Measurements from ENCODE around the gene SUGP2. TPM values are rescaled to one million over a fixed set of nuclear protein-coding genes. Genes with fewer than 3 reads are reported as not detected.

Gene SUGP2
- total RNA-seq, 2 donors from 2014 or later: 44.1 to 55.3 TPM

- no peak overlapping the region for H3K4me3 ChIP-seq
- no peak for DNase-seq
- no peaks in the 10 kb centered on the region for H3K27me3 ChIP-seq
- H3K36me3 ChIP-seq: no peaks in the 10 kb centered on the region
- H3K9ac ChIP-seq (ENCODE audit: low read depth in 2 of 2, low read length in 2 of 2): no peak overlapping the region
- H3K4me1 ChIP-seq: no peaks in the 10 kb centered on the region
- H3K9me3 ChIP-seq: no peaks in the 10 kb centered on the region
- intact Hi-C loops (cut with DNase I): no loop called here
- no peak for TF ChIP-seq CTCF (IDR thresholded peaks at IDR 0.05)
- no peak overlapping the region for H3K27ac ChIP-seq
Measured at GRCh38 chr19:18946335-18946734, 87.0 kb downstream of the SUGP2 start.

GRCh38 chr19:18945297-18945696 lies 88.0 kb downstream of the SUGP2 start:
- intact Hi-C loops (cut with DNase I): no loop called here
- no peaks in the 10 kb centered on the region for H3K36me3 ChIP-seq
- H3K4me3 ChIP-seq: no peak overlapping the region
- no peak overlapping the region for H3K9ac ChIP-seq (ENCODE audit: low read depth in 2 of 2, low read length in 2 of 2)
- H3K4me1 ChIP-seq: no peaks in the 10 kb centered on the region
- TF ChIP-seq CTCF (IDR thresholded peaks at IDR 0.05): no peak
- H3K9me3 ChIP-seq: no peaks in the 10 kb centered on the region
- peaks cover under 1% of the 10 kb centered on the region for H3K27me3 ChIP-seq
- DNase-seq: no peak
- H3K27ac ChIP-seq: no peak overlapping the region

GRCh38 chr19:18943465-18943864 lies 89.9 kb downstream of the SUGP2 start:
- no peaks in the 10 kb centered on the region for H3K36me3 ChIP-seq
- H3K27me3 ChIP-seq: peaks cover 5% of the 10 kb centered on the region
- H3K9ac ChIP-seq (ENCODE audit: low read depth in 2 of 2, low read length in 2 of 2): no peak overlapping the region
- no peak for DNase-seq
- intact Hi-C loops (cut with DNase I): no loop called here
- no peak overlapping the region for H3K27ac ChIP-seq
- no peaks in the 10 kb centered on the region for H3K9me3 ChIP-seq
- TF ChIP-seq CTCF (IDR thresholded peaks at IDR 0.05): no peak
- H3K4me3 ChIP-seq: no peak overlapping the region
- H3K4me1 ChIP-seq: no peaks in the 10 kb centered on the region

- Histone ChIP-seq H3K27me3 (peaks cover 5% of the 10 kb centered on the region), H3K36me3 (no peaks in the 10 kb centered on the region), H3K9ac (ENCODE audit: low read depth in 2 of 2, low read length in 2 of 2) (no peak overlapping the region), H3K27ac (no peak overlapping the region), H3K9me3 (no peaks in the 10 kb centered on the region), H3K4me3 (no peak overlapping the region), H3K4me1 (no peaks in the 10 kb centered on the region)
- intact Hi-C loops (cut with DNase I): no loop called here
- TF ChIP-seq CTCF (IDR thresholded peaks at IDR 0.05): no peak
- DNase-seq: no peak
Measured at GRCh38 chr19:18942692-18943091, 90.6 kb downstream of the SUGP2 start.

- DNase-seq: no peak
- H3K9me3 ChIP-seq: no peaks in the 10 kb centered on the region
- no peak for TF ChIP-seq CTCF (IDR thresholded peaks at IDR 0.05)
- H3K36me3 ChIP-seq: no peaks in the 10 kb centered on the region
- H3K4me1 ChIP-seq: no peaks in the 10 kb centered on the region
- no peak overlapping the region for H3K4me3 ChIP-seq
- no peak overlapping the region for H3K27ac ChIP-seq
- intact Hi-C loops (cut with DNase I): no loop called here
- H3K27me3 ChIP-seq: peaks cover 5% of the 10 kb centered on the region
- peak overlapping the region in 1 of 2 donors; percentile 56 for H3K9ac ChIP-seq (ENCODE audit: low read depth in 2 of 2, low read length in 2 of 2)
Measured at GRCh38 chr19:18941628-18942354, 91.5 kb downstream of the SUGP2 start.

Other genes with a start within 250 kb of the SUGP2 start
- gene COMP, start 242.2 kb downstream of the SUGP2 start, total RNA-seq: under 1 TPM in 1 of 2 donors, not detected in 1; 0.13 TPM
- gene UPF1, start 201.6 kb downstream of the SUGP2 start, total RNA-seq: 100 to 1,000 TPM in 1 of 2 donors, 10 to 100 TPM in 1; 77.5 to 113 TPM
- under 1 TPM; 0.15 to 0.58 TPM for gene CERS1, start 137.4 kb downstream of the SUGP2 start, total RNA-seq
- gene COPE, start 114.1 kb downstream of the SUGP2 start, total RNA-seq: 100 to 1,000 TPM; 218 to 295 TPM
- gene DDX49, start 113.8 kb downstream of the SUGP2 start, total RNA-seq: 10 to 100 TPM; 31.1 to 57.8 TPM
- gene HOMER3, start 92.3 kb downstream of the SUGP2 start, total RNA-seq: 1 to 10 TPM; 1.9 to 5.3 TPM
- gene ARMC6, start 86 bp upstream of the SUGP2 start, total RNA-seq: 10 to 100 TPM; 15.0 to 29.4 TPM
- gene SLC25A42, start 30.5 kb upstream of the SUGP2 start, total RNA-seq: 1 to 10 TPM; 3.7 to 7.9 TPM
- gene TMEM161A, start 105.0 kb upstream of the SUGP2 start, total RNA-seq: 10 to 100 TPM; 17.6 to 33.6 TPM
- gene MEF2B, start 136.7 kb upstream of the SUGP2 start, total RNA-seq: 1 to 10 TPM; 1.5 to 3.9 TPM
- 10 to 100 TPM; 27.8 to 27.9 TPM for gene BORCS8, start 158.6 kb upstream of the SUGP2 start, total RNA-seq
- gene RFXANK, start 158.7 kb upstream of the SUGP2 start, total RNA-seq: 10 to 100 TPM; 57.4 to 70.0 TPM
- 10 to 100 TPM in 1 of 2 donors, 1 to 10 TPM in 1; 8.1 to 29.5 TPM for gene NR2C2AP, start 169.9 kb upstream of the SUGP2 start, total RNA-seq
- under 1 TPM in 1 of 2 donors, not detected in 1; 0.05 TPM for gene NCAN, start 178.4 kb upstream of the SUGP2 start, total RNA-seq
- 10 to 100 TPM in 1 of 2 donors, 1 to 10 TPM in 1; 3.3 to 11.7 TPM for gene TM6SF2, start 239.8 kb upstream of the SUGP2 start, total RNA-seq